SU-DHL-6 (cell line): ENCODE results near the gene CHST15.

Source experiments
- CTCF ChIP-seq: fragments of 200-600 bp; sonication (generic); IDR thresholded peaks from one replicate; pipeline ENCODE4 v1.5.1; 2017; ENCODE audit warnings: antibody characterized with exemption, mild to moderate bottlenecking, low read length, moderate library complexity; ENCODE audit not compliant: insufficient read depth, poor library complexity, severe bottlenecking
- EZH2phosphoT487 ChIP-seq: fragments of 200-600 bp; sonication (generic), shearing (Covaris generic); conservative IDR thresholded peaks from 2 replicates; pipeline ENCODE4 v1.6.1; 2018; ENCODE audit warnings: mild to moderate bottlenecking, antibody characterized with exemption, low read length, moderate library complexity, mixed read lengths

DNA sequence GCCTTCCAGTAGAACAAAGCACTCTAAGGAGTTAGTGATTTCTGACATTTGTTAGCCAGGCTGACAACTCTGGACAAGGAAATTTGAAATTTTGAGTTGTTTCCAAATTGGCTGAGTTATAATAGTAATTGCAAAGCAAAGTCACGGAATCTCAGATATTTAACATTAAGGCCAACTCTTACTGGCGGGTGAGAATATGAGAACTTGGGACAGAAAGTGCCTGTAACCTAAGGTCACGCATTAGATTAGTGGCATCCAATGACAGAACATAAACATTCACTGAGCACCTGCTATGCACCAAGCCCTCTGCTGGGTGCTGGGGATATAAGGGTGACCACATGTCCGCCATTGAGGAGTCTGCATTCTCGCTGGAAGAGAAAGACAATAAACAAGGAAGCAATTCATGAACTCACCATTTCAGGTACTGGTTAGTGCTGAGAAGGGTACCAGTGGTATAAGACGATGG lies 45.5 kb upstream of the CHST15 start:
- TF ChIP-seq CTCF (no peak), EZH2phosphoT487 (no peak)
